Uterus (tissue), 2 donors: Measurements from ENCODE around the gene INO80E.

Source experiments
- POLR2A ChIP-seq, 2 donors: fragments of 450-650 bp; IDR thresholded peaks; one replicate each; pipeline ENCODE4 v1.6.1; 2016; ENCODE audit warnings: antibody characterized with exemption in 2 of 2, mild to moderate bottlenecking in 1 of 2, moderate library complexity in 1 of 2
- TF ChIP-seq, protein P1 (sequence below), 4 experiments: fragments of 200-600 bp in 2 of 4; fragments of 450-650 bp in 2 of 4; sonication (generic) in 2 of 4; IDR thresholded peaks; one replicate each; pipeline ENCODE4 v1.5.1; 2016 to 2019; ENCODE audit warnings: antibody characterized with exemption in 4 of 4, mild to moderate bottlenecking in 2 of 4, moderate library complexity in 1 of 4

DNA sequence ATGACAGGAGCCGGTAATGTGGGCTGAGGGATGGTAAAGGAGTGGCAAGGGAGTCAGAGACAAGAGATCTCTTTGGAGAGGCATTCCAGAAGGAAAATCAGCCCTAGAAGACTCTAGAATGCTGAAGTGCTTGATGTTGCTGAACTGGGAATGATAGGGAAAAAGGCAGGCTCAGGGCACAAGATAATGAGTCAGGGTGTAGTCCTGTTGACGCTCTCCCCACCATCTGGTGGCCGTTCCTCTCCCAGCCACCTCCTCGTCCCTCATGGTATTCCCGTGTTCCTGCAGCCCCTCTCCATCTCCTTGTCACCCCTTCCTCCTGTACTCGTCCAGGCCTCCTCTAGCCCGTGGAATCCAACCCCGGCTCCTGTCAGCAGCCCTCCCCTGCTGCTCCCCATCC lies 58.4 kb downstream of the INO80E start:
- TF ChIP-seq, protein P1, sequence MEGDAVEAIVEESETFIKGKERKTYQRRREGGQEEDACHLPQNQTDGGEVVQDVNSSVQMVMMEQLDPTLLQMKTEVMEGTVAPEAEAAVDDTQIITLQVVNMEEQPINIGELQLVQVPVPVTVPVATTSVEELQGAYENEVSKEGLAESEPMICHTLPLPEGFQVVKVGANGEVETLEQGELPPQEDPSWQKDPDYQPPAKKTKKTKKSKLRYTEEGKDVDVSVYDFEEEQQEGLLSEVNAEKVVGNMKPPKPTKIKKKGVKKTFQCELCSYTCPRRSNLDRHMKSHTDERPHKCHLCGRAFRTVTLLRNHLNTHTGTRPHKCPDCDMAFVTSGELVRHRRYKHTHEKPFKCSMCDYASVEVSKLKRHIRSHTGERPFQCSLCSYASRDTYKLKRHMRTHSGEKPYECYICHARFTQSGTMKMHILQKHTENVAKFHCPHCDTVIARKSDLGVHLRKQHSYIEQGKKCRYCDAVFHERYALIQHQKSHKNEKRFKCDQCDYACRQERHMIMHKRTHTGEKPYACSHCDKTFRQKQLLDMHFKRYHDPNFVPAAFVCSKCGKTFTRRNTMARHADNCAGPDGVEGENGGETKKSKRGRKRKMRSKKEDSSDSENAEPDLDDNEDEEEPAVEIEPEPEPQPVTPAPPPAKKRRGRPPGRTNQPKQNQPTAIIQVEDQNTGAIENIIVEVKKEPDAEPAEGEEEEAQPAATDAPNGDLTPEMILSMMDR (IDR thresholded peaks at IDR 0.05), result no peak
- TF ChIP-seq POLR2A (IDR thresholded peaks at IDR 0.05), result no peak
